Measurements from ENCODE around the gene PDLIM4.

GRCh38 chr5:132233811-132234683 lies 23.4 kb upstream of the PDLIM4 start:
- TF ChIP-seq, protein P1, sequence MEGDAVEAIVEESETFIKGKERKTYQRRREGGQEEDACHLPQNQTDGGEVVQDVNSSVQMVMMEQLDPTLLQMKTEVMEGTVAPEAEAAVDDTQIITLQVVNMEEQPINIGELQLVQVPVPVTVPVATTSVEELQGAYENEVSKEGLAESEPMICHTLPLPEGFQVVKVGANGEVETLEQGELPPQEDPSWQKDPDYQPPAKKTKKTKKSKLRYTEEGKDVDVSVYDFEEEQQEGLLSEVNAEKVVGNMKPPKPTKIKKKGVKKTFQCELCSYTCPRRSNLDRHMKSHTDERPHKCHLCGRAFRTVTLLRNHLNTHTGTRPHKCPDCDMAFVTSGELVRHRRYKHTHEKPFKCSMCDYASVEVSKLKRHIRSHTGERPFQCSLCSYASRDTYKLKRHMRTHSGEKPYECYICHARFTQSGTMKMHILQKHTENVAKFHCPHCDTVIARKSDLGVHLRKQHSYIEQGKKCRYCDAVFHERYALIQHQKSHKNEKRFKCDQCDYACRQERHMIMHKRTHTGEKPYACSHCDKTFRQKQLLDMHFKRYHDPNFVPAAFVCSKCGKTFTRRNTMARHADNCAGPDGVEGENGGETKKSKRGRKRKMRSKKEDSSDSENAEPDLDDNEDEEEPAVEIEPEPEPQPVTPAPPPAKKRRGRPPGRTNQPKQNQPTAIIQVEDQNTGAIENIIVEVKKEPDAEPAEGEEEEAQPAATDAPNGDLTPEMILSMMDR (IDR thresholded peaks at IDR 0.05) = no peak
- TF ChIP-seq POLR2AphosphoS5 (IDR thresholded peaks at IDR 0.05) = no peak

All from prostate gland (tissue), 2 donors.